PC-9 (cell line): ENCODE results near the gene FARSA. TPM values are rescaled to one million over a fixed set of nuclear protein-coding genes. Genes with fewer than 3 reads are reported as not detected.

Experiments used
- Bru-seq: library from RNA; stranded (reverse); fragments of 400-500 nt; gene quantifications from one replicate; lab custom pipeline; 2021; lab: Mats Ljungman, UMichigan
- BruChase-seq, 2 experiments: library from RNA; stranded (reverse); fragments of 400-500 nt; gene quantifications; one replicate each; lab custom pipeline; 2021; lab: Mats Ljungman, UMichigan
- BruUV-seq: library from RNA; stranded (reverse); fragments of 400-500 nt; replicated peaks from 2 replicates; lab custom pipeline; 2021; lab: Mats Ljungman, UMichigan
- CTCF ChIA-PET: fragments of 300-600 bp; sonication (Branson Sonifier 250); formaldehyde crosslinking; loops from one replicate; lab custom pipeline; 2022; ENCODE audit warnings: antibody characterized with exemption; lab: Charles Lee
- POLR2A ChIA-PET: fragments of 300-600 bp; sonication (Branson Sonifier 250); formaldehyde crosslinking; loops from one replicate; lab custom pipeline; 2022; ENCODE audit warnings: antibody characterized with exemption; ENCODE audit not compliant: unreplicated experiment; lab: Charles Lee
- DNase-seq, 2 experiments: peaks; one replicate each; pipeline versions ENCODE4 v3.0.0 to v3.0.0-alpha.2; 2015 to 2022; ENCODE audit warnings: mixed read lengths in 1 of 2
- H2AFZ ChIP-seq: fragments of 200-600 bp; sonication (generic); 2 replicates; pipeline ENCODE4 v1.8.1; 2017; ENCODE audit warnings: antibody characterized with exemption
- H3F3A ChIP-seq: fragments of 200-600 bp; sonication (generic); 2 replicates; pipeline ENCODE4 v1.8.1; 2017; ENCODE audit warnings: antibody characterized with exemption, mild to moderate bottlenecking, low read depth; ENCODE audit not compliant: insufficient read depth
- H3K27ac ChIP-seq: fragments of 200-600 bp; sonication (generic); 2 replicates; pipeline ENCODE4 v1.6.1; 2016; ENCODE audit warnings: mixed run types
- H3K27me3 ChIP-seq: fragments of 200-600 bp; sonication (generic); 2 replicates; pipeline ENCODE4 v1.6.1; 2016; ENCODE audit warnings: low read depth, mixed run types; ENCODE audit not compliant: insufficient read depth
- H3K36me3 ChIP-seq: fragments of 200-600 bp; sonication (generic); 2 replicates; pipeline ENCODE4 v1.6.1; 2016; ENCODE audit warnings: low read depth, mixed run types
- H3K4me1 ChIP-seq: fragments of 200-600 bp; sonication (generic); replicated peaks from 2 replicates; pipeline ENCODE4 v1.6.1; 2016; ENCODE audit warnings: mixed run types; ENCODE audit not compliant: insufficient read depth
- H3K4me2 ChIP-seq: fragments of 200-600 bp; sonication (generic); 2 replicates; pipeline ENCODE4 v1.6.1; 2017; ENCODE audit warnings: mixed run types
- H3K4me3 ChIP-seq: fragments of 200-600 bp; sonication (generic); 2 replicates; pipeline ENCODE4 v1.6.1; 2016; ENCODE audit warnings: mixed run types
- H3K79me2 ChIP-seq: fragments of 200-600 bp; sonication (generic); 2 replicates; pipeline ENCODE4 v1.6.1; 2017; ENCODE audit warnings: low read depth, mixed run types
- H3K9me2 ChIP-seq: fragments of 200-600 bp; sonication (generic); 2 replicates; pipeline ENCODE4 v1.8.1; 2017; ENCODE audit warnings: mild to moderate bottlenecking; ENCODE audit not compliant: insufficient read depth
- H3K9me3 ChIP-seq: fragments of 200-600 bp; sonication (generic); 2 replicates; pipeline ENCODE4 v1.8.1; 2016; ENCODE audit warnings: low read depth; ENCODE audit not compliant: insufficient read depth
- H4K20me1 ChIP-seq: fragments of 200-600 bp; sonication (generic); 2 replicates; pipeline ENCODE4 v1.8.1; 2017; ENCODE audit not compliant: insufficient read depth
- EZH2 ChIP-seq: fragments of 200-600 bp; sonication (generic); IDR thresholded peaks from 2 replicates; pipeline ENCODE4 v1.8.0; 2017; ENCODE audit warnings: antibody characterized with exemption, low read depth
- intact Hi-C: fragments of 100-400 bp; cut with micrococcal nuclease; formaldehyde crosslinking; loops from one replicate; pipeline ENCODE4 v1.10.0; 2022; ENCODE audit not compliant: unreplicated experiment
- long read RNA-seq: library from polyadenylated mRNA; stranded (forward); transcript quantifications from one replicate; pipeline ENCODE4 v2.0.0, GENCODE V29; 2022
- total RNA-seq: library from RNA; stranded (reverse); gene quantifications from 2 replicates; pipeline ENCODE4 v1.2.3, GENCODE V29; 2021
- TF ChIP-seq, protein P1 (sequence below): fragments of 200-600 bp; sonication (generic); conservative IDR thresholded peaks from 2 replicates; pipeline ENCODE4 v1.6.1; 2017; ENCODE audit warnings: mixed run types, antibody characterized with exemption, mild to moderate bottlenecking, moderate library complexity

Gene FARSA
- total RNA-seq (53.7 and 76.5 TPM in 2 replicates), Bru-seq, nascent RNA (percentile 66 among the genes with signal in this experiment), BruChase-seq, experiment 1, labeled RNA remaining after a 2-hour chase (percentile 64 among the genes with signal in this experiment), BruChase-seq, experiment 2, labeled RNA remaining after a 6-hour chase (percentile 82 among the genes with signal in this experiment)
- long read RNA-seq, transcript FARSA-201 (13 exons, 1,814 nt): major isoform, 239 of 277 reads
- long read RNA-seq, partial matches to known transcripts: 9 of 277 reads
- long read RNA-seq, other reads (novel, unspliced or antisense): 28 of 277 reads

DNA sequence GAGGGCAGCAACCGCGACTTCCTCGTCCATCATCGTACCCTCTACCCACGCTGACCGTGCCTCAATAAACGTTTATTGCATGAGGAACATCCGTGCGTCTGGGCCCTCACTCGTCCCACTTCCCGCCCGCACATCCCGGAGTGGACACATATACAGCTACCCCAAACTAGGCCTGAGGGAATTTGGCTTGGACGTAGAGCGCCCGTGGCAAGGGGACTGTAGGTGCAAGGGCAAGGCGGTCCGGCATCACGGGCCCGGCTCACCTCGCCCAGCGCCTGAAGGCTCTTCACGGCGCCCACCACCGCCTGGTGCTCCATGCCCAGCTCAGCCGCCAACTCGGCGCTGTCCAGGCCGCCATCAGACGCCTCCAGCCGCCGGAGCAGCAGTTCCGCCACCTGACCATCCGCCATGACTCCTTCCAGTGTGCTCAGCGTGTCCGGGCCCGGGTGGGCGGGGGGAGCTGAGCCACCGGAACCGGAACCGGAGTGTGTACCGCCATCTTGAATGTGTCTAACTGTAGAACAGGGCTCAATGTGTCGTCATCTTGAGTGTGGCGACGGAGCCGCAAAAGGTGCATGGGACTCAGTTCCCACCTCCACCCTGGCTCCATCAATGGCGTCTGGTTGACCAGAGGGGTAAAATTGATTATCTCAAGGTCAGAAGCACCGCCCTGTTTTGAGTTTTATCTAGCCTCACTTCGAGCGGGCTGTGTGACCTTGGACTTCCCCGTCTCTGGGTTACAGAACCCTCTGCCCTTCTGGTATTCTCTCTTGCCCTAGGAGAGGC is at the start of gene FARSA:
Gene FARSA, minus strand, starts transcription at position 425 of the 786 bp plus-strand sequence. Its CDS starts 15 bp downstream, at position 410.
- TF ChIP-seq, protein P1, sequence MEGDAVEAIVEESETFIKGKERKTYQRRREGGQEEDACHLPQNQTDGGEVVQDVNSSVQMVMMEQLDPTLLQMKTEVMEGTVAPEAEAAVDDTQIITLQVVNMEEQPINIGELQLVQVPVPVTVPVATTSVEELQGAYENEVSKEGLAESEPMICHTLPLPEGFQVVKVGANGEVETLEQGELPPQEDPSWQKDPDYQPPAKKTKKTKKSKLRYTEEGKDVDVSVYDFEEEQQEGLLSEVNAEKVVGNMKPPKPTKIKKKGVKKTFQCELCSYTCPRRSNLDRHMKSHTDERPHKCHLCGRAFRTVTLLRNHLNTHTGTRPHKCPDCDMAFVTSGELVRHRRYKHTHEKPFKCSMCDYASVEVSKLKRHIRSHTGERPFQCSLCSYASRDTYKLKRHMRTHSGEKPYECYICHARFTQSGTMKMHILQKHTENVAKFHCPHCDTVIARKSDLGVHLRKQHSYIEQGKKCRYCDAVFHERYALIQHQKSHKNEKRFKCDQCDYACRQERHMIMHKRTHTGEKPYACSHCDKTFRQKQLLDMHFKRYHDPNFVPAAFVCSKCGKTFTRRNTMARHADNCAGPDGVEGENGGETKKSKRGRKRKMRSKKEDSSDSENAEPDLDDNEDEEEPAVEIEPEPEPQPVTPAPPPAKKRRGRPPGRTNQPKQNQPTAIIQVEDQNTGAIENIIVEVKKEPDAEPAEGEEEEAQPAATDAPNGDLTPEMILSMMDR: no peak
- no peak for TF ChIP-seq EZH2
- Histone ChIP-seq H3K9me2 (no peaks in the 10 kb centered on the region), H3K4me3 (peak within 1 kb of the TSS; percentile 91), H3K27ac (peak within 1 kb of the TSS; percentile 25), H3K4me1 (peaks cover 20% of the 10 kb centered on the region), H3K79me2 (peaks cover 31% of the 10 kb centered on the region), H3K4me2 (peak within 1 kb of the TSS; percentile 96), H3K27me3 (no peaks in the 10 kb centered on the region), H3F3A (no peaks in the 10 kb centered on the region; the same call in 1 of the 2 replicates), H3K9me3 (no peaks in the 10 kb centered on the region), H3K36me3 (0 out of 2 replicates have a peak, but pooled peaks cover 9% of the 10 kb centered on the region), H2AFZ (peak within 1 kb of the TSS; percentile 93), H4K20me1 (peaks cover 3% of the 10 kb centered on the region)
- TSS peak; percentile 53 for BruUV-seq
- CTCF ChIA-PET: no interaction called here
- DNase-seq: peak; percentile 67 to 89
- intact Hi-C loops: no loop called here
- POLR2A ChIA-PET: interaction anchor here (0.5 kb wide), 3 partner anchors 13 to 42 kb away, joined by 3 to 4 read pairs (median 3); partner anchors contain the start of genes GCDH and SYCE2

- H3K4me3 ChIP-seq: no peak overlapping the region; the same call in 1 of the 2 replicates
- POLR2A ChIA-PET: no interaction called here
- no peaks in the 10 kb centered on the region for H3K9me3 ChIP-seq
- no peaks in the 10 kb centered on the region for H4K20me1 ChIP-seq
- H3K4me1 ChIP-seq: peaks cover 15% of the 10 kb centered on the region
- peaks cover 22% of the 10 kb centered on the region; the same call in 1 of the 2 replicates for H3F3A ChIP-seq
- intact Hi-C loops: loop anchor here (1.0 kb wide), 1 partner anchor 78 kb away; no protein-coding TSS in a partner anchor
- no peak for DNase-seq
- H3K9me2 ChIP-seq: no peaks in the 10 kb centered on the region
- H2AFZ ChIP-seq: no peak overlapping the region
- H3K27ac ChIP-seq: no peak overlapping the region
- TF ChIP-seq, protein P1: no peak
- TF ChIP-seq EZH2: no peak
- H3K79me2 ChIP-seq: no peaks in the 10 kb centered on the region
- no peaks in the 10 kb centered on the region for H3K36me3 ChIP-seq
- CTCF ChIA-PET: interaction anchor here (0.7 to 1.0 kb wide), 3 partner anchors 72 to 78 kb away, joined by 3 to 5 read pairs (median 5); no protein-coding TSS in a partner anchor
- no TSS peak for BruUV-seq
- H3K4me2 ChIP-seq: peak overlapping the region; percentile 40
- H3K27me3 ChIP-seq: peaks cover 19% of the 10 kb centered on the region
These were observed 49.6 kb upstream of the FARSA start for GRCh38 chr19:12983091-12983490.

DNA sequence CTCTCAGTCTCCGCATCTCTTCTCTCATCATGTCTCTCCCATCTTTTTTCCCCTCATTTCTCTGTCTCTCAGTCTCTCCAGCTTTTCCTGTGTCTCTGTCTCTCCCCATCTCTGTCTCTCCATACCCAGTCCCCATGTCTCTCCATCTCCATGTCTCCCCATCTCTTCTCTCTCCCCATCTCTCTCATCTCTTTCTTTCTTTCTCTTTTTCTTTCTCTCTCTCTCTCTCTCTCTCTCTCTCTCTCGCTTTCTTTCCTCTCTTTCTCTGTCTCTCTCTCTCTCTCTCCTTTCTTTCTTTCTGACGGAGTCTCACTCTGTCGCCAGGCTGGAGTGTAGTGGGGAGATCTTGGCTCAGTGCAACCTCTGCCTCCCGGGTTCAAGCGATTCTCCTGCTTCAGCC is 49.1 kb upstream of the FARSA start:
- intact Hi-C loops: loop anchor here (1.0 kb wide), 1 partner anchor 79 kb away; no protein-coding TSS in a partner anchor
- peaks cover 19% of the 10 kb centered on the region for H3K27me3 ChIP-seq
- H2AFZ ChIP-seq: no peak overlapping the region
- no peak overlapping the region for H3K4me3 ChIP-seq
- BruUV-seq: no TSS peak
- H3F3A ChIP-seq: peaks cover 22% of the 10 kb centered on the region; the same call in 1 of the 2 replicates
- no peaks in the 10 kb centered on the region for H3K36me3 ChIP-seq
- H3K4me1 ChIP-seq: peaks cover 15% of the 10 kb centered on the region
- no peaks in the 10 kb centered on the region for H3K9me3 ChIP-seq
- no peaks in the 10 kb centered on the region for H4K20me1 ChIP-seq
- DNase-seq: no peak
- no peak overlapping the region for H3K27ac ChIP-seq
- no peak overlapping the region for H3K4me2 ChIP-seq
- CTCF ChIA-PET: interaction anchor here (0.7 kb wide), 1 partner anchor 74 kb away, joined by 5 read pairs; no protein-coding TSS in a partner anchor
- POLR2A ChIA-PET: no interaction called here
- TF ChIP-seq EZH2: no peak
- TF ChIP-seq, protein P1: no peak
- no peaks in the 10 kb centered on the region for H3K9me2 ChIP-seq
- no peaks in the 10 kb centered on the region for H3K79me2 ChIP-seq
